HUES64 (cell line): ENCODE results near the gene ZNF219.

ENCODE experiments used
- H3K27ac ChIP-seq: 2 replicates; pipeline ENCODE4 v1.7.0; 2013; ENCODE audit warnings: low read depth, low read length, inconsistent platforms
- H3K27me3 ChIP-seq: 2 replicates; pipeline ENCODE4 v1.6.1; 2013; ENCODE audit warnings: mild to moderate bottlenecking, low read length; ENCODE audit not compliant: insufficient read depth
- H3K36me3 ChIP-seq: 2 replicates; pipeline ENCODE4 v1.6.1; 2013; ENCODE audit warnings: mild to moderate bottlenecking, low read length; ENCODE audit not compliant: insufficient read depth
- H3K4me1 ChIP-seq: 2 replicates; pipeline ENCODE4 v1.6.1; 2013; ENCODE audit warnings: mild to moderate bottlenecking, low read length, moderate library complexity; ENCODE audit not compliant: insufficient read depth
- H3K4me3 ChIP-seq: 2 replicates; pipeline ENCODE4 v1.5.1; 2013; ENCODE audit warnings: mild to moderate bottlenecking, low read length, moderate library complexity
- H3K9ac ChIP-seq: 2 replicates; pipeline ENCODE4 v1.6.1; 2013; ENCODE audit warnings: mild to moderate bottlenecking, low read depth, low read length
- H3K9me3 ChIP-seq: 2 replicates; pipeline ENCODE4 v1.6.1; 2013; ENCODE audit warnings: low read depth, low read length; ENCODE audit not compliant: insufficient read depth
- WGBS: fragments of 150-250, 120-280 bp; methylation state at CpG from one replicate; pipeline ENCODE4 v1.1.7; 2013; ENCODE audit warnings: missing lambda C conversion rate; 5-methylcytosine and 5-hydroxymethylcytosine counted together

ZNF219 gene

DNA sequence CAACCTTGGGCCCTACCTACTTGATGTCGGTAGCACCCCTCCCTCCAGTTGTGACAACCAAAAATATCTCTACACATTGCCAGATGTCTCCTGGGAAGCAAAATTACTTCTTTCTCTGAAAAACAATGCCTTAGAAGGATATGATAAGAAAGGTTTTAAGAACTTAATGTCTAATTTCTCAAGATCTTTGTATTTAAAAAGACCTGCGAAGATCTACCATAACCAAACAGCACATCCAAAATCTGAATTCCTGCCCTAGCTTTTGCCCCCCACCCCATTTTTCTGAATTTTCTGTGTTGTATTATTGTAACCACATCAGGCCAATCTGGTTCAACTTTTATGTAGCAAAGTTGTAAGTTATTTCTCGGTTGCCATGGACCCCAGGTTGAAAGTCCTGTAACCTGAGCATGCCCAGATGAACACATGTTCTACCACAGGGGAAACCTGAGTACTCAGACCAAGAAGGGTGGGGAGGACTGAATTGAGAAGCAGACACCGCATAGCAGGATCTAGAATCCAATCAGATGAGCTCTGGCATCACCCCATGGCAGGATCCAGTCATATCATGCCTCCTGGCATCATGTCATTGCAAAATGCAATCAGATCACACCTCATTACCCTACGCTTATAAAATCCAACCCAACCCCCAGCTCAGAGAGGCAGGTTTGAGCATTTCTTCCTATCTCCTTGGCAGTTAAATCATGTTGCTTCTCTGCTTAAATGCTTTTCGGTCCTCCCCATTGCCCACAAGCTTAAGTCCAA, 11.1 kb upstream of the ZNF219 start:
- 93% methylated on average over 6 of the region's 6 CpGs for WGBS
- Histone ChIP-seq H3K36me3 (no peaks in the 10 kb centered on the region), H3K27me3 (no peaks in the 10 kb centered on the region), H3K4me1 (peaks cover 25% of the 10 kb centered on the region), H3K9me3 (no peaks in the 10 kb centered on the region), H3K9ac (no peak overlapping the region), H3K27ac (no peak overlapping the region), H3K4me3 (no peak overlapping the region)

DNA sequence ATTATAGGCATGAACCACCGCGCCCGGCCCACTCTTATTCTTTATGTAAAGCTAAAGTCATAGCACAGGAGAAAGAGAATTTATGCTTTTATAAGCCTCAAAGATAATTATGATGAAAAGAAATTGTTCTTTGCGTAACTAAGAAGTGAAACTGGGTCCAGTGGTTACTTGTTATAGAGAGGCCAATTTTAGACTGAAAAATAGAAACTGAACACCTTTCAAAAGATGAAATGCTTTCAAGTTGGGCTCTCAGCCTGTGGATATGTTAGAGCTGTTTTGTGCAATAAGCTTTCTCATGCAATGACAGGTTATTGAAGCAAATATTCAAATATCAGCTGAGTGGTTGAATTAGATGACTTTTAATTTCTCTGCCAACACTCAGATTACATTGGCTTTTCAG, 10.3 kb upstream of the ZNF219 start:
- Histone ChIP-seq H3K27me3 (no peaks in the 10 kb centered on the region), H3K9ac (no peak overlapping the region), H3K36me3 (no peaks in the 10 kb centered on the region), H3K4me3 (no peak overlapping the region), H3K4me1 (peaks cover 25% of the 10 kb centered on the region), H3K27ac (no peak overlapping the region), H3K9me3 (no peaks in the 10 kb centered on the region)
- 91% methylated on average over 1 of the region's 4 CpGs for WGBS

DNA sequence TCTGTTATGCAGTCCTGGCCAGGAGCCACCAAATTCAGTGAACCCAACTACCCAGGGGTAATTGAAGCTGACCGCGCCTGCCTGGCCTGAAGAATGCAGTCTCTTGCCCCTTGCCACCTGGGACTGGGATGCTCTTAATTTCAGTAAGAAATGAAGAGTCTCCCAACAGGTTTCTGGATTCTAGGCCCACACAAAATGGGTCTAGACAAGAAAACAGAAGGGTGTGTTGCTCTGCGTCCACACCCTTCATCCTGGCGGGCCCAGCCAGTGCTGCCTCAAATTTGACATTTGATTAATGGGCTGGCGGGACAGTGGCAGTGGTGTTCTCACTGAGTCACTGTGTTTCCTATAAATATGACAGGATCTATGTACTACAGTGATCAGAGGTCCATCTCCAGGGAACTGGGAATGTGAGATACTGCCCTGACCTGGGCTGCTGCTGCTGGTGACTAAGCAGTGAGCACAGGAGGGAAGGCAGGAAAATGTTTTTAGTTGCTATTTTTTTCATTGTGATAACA, 8.9 kb upstream of the ZNF219 start:
- Histone ChIP-seq H3K9ac (no peak overlapping the region), H3K27ac (peak overlapping the region; percentile 15; the same call in 1 of the 2 replicates)

GRCh38 chr14:21106498-21107282, 8.2 kb upstream of the ZNF219 start:
- Histone ChIP-seq H3K4me1 (peaks cover 43% of the 10 kb centered on the region), H3K9ac (no peak overlapping the region), H3K9me3 (no peaks in the 10 kb centered on the region), H3K36me3 (no peaks in the 10 kb centered on the region), H3K4me3 (no peak overlapping the region), H3K27me3 (no peaks in the 10 kb centered on the region), H3K27ac (peak overlapping the region; percentile 15; the same call in 1 of the 2 replicates)
- 32% methylated on average over 11 of the region's 11 CpGs for WGBS

More for the DNA sequence above, 8.9 kb upstream of the ZNF219 start:
- H3K9me3 ChIP-seq, result no peaks in the 10 kb centered on the region
- 77% methylated on average over 5 of the region's 5 CpGs for WGBS
- H3K36me3 ChIP-seq, result no peaks in the 10 kb centered on the region
- no peak overlapping the region for H3K4me3 ChIP-seq
- H3K27me3 ChIP-seq, result no peaks in the 10 kb centered on the region
- peaks cover 36% of the 10 kb centered on the region for H3K4me1 ChIP-seq

DNA sequence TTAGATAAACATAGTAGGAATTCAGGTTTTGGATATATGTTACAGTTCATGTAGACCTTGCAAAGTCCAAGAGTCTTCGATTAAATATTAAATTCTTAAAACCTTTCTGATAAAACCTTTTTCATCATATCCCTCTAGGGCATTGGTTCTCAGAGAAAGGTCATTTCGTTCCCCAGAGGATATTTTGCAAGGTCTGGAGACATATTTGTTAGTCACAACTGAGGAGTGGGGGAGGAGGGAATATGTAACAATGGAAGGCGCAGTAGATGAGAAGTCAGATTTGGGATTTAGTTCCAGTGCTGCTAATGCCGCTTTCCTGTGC, 7.7 kb upstream of the ZNF219 start:
- Histone ChIP-seq H3K27me3 (no peaks in the 10 kb centered on the region), H3K9me3 (no peaks in the 10 kb centered on the region), H3K9ac (no peak overlapping the region), H3K27ac (no peak overlapping the region), H3K36me3 (no peaks in the 10 kb centered on the region), H3K4me3 (no peak overlapping the region), H3K4me1 (peaks cover 46% of the 10 kb centered on the region)
- WGBS, result 74% methylated on average over 4 of the region's 4 CpGs

GRCh38 chr14:21105095-21105494, 6.6 kb upstream of the ZNF219 start:
- peak overlapping the region; percentile 77; the same call in 1 of the 2 replicates for H3K4me3 ChIP-seq
- 98% methylated on average over 8 of the region's 8 CpGs for WGBS
- H3K27ac ChIP-seq, result no peak overlapping the region; the same call in 1 of the 2 replicates
- no peaks in the 10 kb centered on the region for H3K9me3 ChIP-seq
- H3K4me1 ChIP-seq, result peaks cover 46% of the 10 kb centered on the region
- H3K27me3 ChIP-seq, result no peaks in the 10 kb centered on the region
- peak overlapping the region; percentile 99; the same call in 1 of the 2 replicates for H3K9ac ChIP-seq
- H3K36me3 ChIP-seq, result no peaks in the 10 kb centered on the region

DNA sequence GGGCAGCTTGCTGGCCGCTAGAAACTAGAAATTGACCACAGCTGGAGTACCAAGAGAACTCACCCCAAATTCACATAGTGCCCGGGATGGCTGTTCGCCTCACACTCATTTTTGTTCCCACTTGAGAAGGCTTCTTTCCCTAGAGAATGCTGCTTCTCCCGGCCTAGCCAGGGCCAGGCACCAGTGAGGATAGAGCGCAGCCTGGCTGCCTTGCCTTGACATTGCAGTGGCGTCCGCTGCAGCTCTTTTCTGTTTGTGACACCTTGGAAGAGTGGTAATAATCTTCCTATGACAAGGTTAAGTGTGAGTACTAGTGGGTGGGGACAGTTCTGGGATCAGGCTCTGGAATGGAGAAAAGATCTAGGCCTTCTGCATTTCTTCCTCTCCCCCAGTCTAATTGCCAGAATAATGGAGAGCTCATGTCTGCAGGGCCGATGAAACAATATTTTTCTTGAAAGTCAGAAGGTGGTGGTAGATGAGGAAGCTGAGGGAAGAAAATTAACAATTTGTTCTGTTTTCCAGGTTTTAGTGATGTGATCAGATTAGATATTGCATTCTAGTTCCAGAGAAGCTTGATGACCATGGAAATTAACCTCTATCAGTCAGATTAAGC, 6.1 kb upstream of the ZNF219 start:
- Histone ChIP-seq H3K4me1 (peaks cover 47% of the 10 kb centered on the region), H3K4me3 (peak overlapping the region; percentile 77), H3K27me3 (no peaks in the 10 kb centered on the region), H3K9me3 (no peaks in the 10 kb centered on the region), H3K36me3 (no peaks in the 10 kb centered on the region), H3K9ac (peak overlapping the region; percentile 99), H3K27ac (peak overlapping the region; percentile 99)
- WGBS, result 13% methylated on average over 8 of the region's 8 CpGs

DNA sequence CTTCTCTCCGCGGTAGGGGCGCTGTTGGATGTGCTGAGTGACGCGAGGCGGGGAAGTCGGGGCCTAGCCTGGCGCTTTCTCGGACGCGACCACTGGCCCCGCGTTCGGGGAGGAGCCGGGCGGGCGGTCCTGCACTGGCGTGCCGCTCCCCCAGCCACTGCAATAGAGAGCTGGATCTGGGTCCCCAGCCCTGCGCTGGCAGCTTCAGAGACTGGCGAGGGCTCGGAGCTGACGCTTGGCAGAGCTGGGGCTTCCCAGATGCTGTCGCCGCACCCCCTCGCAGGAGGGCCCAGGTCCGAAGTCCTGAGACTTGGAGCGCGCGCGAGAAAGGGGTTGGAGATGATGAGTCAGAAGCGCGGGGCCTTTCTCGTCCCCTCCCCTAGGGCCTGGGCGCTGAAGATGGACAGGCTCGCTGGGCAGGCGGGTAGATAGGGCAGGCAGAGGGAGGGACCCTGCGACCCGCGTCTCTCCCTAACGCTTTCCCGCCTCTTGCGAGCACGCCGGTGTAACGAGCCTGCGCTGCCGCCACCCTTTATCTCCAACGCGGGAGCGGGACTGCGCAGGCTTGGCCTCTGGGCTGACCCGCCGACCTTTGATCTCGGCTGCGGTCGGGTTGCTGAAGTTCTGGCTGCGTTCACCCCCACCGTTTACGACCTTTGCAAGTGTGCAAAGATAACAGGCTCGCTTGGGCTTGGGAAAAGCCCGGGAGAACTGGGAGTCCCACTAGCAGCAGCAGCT, 5.4 kb upstream of the ZNF219 start:
- Histone ChIP-seq H3K4me1 (peaks cover 54% of the 10 kb centered on the region), H3K27ac (peak overlapping the region; percentile 99), H3K27me3 (no peaks in the 10 kb centered on the region), H3K9me3 (no peaks in the 10 kb centered on the region), H3K4me3 (peak overlapping the region; percentile 77), H3K36me3 (no peaks in the 10 kb centered on the region), H3K9ac (peak overlapping the region; percentile 99)
- under 1% methylated on average over 62 of the region's 62 CpGs for WGBS

DNA sequence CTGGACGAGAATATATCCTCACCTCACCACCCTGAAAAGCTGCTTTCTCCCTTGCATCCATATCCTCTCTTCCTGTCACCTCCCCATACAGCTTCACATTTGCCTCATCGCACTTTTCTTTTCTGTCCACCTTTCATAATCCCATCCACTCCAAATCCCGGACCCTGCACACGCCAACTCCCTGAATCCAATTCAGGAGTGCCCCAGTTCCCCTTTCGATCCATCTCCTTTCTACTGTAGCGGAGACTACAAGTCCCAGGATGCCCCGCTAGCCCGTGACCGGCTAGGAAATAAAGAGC, 4.9 kb upstream of the ZNF219 start:
- peaks cover 54% of the 10 kb centered on the region for H3K4me1 ChIP-seq
- H3K27me3 ChIP-seq, result no peaks in the 10 kb centered on the region
- peak overlapping the region; percentile 77 for H3K4me3 ChIP-seq
- H3K9me3 ChIP-seq, result no peaks in the 10 kb centered on the region
- peak overlapping the region; percentile 99 for H3K9ac ChIP-seq
- no peaks in the 10 kb centered on the region for H3K36me3 ChIP-seq
- H3K27ac ChIP-seq, result peak overlapping the region; percentile 99
- WGBS, result 2% methylated on average over 9 of the region's 9 CpGs

GRCh38 chr14:21102521-21103410, 4.3 kb upstream of the ZNF219 start:
- Histone ChIP-seq H3K27me3 (no peaks in the 10 kb centered on the region), H3K4me3 (peak overlapping the region; percentile 77), H3K9ac (peak overlapping the region; percentile 99), H3K4me1 (peaks cover 51% of the 10 kb centered on the region), H3K36me3 (no peaks in the 10 kb centered on the region), H3K9me3 (no peaks in the 10 kb centered on the region), H3K27ac (peak overlapping the region; percentile 99)
- WGBS, result 10% methylated on average over 9 of the region's 9 CpGs
